HG03060 (cell line): ENCODE data around the gene MTA2.
"Not testable (repeated sequence)": the region's sequence is repeated elsewhere in the genome, so short reads cannot be mapped to it uniquely, and the experiment has no call there.

Experiments
- ATAC-seq: cut with Tn5 transposase; IDR thresholded peaks from one replicate; pipeline ENCODE4 v1.9.1; 2021; ENCODE audit warnings: low read depth, moderate number of reproducible peaks; ENCODE audit not compliant: unreplicated experiment

MTA2 gene

GRCh38 chr11:62601372-62602140, at the start of gene MTA2:
TSS of gene MTA2 (minus strand) at chr11:62601865. CDS start at chr11:62601450, 415 bp downstream.
- peak; percentile 66 for ATAC-seq

DNA sequence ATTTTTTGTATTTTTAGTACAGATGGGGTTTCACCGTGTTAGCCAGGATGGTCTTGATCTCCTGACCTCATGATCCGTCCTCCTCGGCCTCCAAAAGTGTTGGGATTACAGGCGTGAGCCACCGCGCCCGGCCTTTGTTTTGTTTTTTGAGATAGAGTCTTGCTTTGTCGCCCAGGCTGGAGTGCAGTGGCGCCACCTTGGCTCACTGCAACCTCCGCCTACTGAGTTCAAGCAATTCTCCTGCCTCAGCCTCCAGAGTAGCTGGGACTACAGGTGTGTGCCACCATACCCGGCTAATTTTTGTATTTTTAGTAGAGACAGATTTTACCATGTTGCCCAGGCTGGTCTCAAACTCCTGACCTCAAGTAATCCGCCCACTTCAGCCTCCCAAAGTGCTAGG, 48.6 kb upstream of the MTA2 start:
- ATAC-seq = not testable (repeated sequence)

GRCh38 chr11:62649486-62649885, 47.8 kb upstream of the MTA2 start:
- no peak for ATAC-seq

GRCh38 chr11:62648967-62649364, 47.3 kb upstream of the MTA2 start:
- ATAC-seq = no peak

DNA sequence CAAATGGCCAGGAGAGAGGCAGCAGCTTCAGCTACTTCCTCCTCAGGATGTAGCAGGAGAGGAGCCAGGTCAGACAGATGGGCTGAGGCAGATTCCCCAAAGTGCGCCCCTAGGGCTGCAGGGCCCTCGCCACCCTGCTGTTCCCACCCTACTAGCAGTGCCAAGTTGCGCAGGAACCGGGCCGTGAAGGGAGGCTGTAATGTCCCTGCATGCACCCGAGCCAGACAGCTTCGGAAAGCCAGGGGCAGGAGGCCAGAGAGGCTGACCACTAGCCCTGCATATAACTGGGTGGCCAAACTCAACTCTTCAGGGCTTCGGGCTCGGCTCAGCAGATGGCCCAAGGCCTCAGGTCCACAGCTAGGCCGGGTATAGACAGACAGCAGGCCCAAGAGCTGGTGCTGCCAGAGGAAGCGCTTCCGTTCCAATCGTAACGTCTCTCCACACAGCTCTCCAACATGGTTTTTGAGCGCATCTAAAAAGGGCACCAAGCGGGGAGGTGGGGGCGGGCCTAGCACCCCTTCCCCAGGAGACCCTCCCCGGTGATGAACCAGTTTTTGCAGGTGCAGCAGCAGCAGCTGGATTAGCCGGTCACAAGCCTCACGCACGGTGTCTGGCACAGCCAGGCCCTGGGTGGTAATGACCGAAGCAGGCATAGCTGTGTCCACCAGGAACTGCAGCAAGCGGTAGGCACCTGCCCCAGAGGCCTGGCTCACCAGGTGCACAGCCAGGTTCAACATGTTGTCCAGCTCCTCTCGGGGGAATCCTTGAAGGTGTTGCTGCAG, 46.7 kb upstream of the MTA2 start:
- ATAC-seq = no peak

DNA sequence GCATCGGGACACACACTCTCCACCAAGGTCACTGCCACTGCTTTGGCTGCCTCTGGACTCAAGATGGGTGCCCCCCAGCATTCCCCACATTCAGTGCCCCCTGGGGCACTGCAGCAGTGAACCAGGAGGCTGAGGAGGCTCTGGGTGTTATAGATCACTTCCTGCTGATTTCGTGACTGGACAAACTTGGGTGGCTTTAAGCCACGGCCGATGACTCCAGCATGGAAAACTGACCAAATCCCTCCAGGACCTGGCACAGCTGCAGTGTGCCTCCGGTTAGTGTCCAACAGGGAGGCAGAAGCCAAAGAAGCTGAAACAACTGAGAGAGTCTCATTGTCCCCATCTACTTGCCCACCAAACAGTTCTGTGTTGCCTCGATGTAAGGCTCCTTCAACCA, 45.9 kb upstream of the MTA2 start:
- no peak for ATAC-seq

GRCh38 chr11:62646825-62647608, 45.4 kb upstream of the MTA2 start:
- ATAC-seq = no peak

- peak; percentile 69 for ATAC-seq
Measured at GRCh38 chr11:62645946-62646824, 44.5 kb upstream of the MTA2 start, which contains the start of gene GANAB. TSS of gene GANAB (minus strand) at chr11:62646613. CDS start at chr11:62646599, 14 bp downstream.

DNA sequence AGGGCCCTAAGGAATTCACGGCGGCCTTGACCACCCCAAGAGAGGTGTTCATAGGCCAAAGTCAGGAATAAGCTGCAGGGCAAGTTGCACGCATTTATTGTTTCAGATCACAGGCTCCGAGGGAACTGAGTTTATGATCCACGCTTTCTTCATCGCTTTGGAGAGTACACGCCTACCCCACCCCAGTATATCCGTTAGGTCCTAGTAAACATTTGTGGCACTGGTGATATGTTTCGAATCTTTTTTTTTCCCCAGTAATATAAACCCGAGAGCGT, 43.9 kb upstream of the MTA2 start:
- ATAC-seq = no peak

DNA sequence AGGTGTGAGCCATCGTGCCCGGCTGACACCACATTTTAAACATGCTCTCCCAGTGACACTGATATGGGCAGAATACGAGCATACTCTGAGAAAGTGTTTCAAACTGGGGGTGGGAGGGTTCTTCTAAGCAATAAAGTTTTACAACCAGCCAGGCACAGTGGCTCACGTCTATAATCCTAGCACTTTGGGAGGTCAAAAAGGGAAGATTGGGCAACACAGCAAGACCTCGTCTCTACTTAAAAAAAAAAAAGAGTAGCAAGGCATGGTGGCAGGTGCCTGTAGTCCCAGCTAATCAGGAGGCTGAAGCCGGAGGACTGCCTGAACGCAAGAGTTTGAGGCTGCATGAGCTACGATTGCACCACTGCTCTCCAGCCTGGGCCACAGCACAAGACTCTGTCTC, 42.6 kb upstream of the MTA2 start:
- no peak for ATAC-seq

GRCh38 chr11:62632492-62632891, 30.8 kb upstream of the MTA2 start:
- ATAC-seq = no peak

DNA sequence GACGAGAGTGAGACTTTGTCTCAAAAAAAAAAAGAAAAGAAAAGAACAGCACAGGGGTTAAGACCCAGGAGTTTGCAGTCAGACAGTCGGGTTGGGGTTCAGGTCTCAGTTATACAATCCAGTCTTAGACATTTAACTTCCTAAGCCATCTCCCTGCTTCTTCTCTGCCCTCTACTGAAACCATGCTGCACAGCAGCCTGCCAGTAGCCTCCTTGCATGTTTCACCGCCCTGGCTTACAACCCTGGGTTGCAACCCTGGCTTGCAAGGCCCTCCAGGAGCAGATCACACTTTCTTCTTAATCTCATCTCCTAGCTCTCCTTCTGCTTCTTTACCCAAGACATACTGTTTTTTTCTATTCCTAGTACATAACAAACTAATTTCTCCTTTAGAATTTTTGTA, 26.0 kb upstream of the MTA2 start:
- ATAC-seq = no peak

GRCh38 chr11:62622476-62623089, 20.9 kb upstream of the MTA2 start:
- no peak for ATAC-seq

DNA sequence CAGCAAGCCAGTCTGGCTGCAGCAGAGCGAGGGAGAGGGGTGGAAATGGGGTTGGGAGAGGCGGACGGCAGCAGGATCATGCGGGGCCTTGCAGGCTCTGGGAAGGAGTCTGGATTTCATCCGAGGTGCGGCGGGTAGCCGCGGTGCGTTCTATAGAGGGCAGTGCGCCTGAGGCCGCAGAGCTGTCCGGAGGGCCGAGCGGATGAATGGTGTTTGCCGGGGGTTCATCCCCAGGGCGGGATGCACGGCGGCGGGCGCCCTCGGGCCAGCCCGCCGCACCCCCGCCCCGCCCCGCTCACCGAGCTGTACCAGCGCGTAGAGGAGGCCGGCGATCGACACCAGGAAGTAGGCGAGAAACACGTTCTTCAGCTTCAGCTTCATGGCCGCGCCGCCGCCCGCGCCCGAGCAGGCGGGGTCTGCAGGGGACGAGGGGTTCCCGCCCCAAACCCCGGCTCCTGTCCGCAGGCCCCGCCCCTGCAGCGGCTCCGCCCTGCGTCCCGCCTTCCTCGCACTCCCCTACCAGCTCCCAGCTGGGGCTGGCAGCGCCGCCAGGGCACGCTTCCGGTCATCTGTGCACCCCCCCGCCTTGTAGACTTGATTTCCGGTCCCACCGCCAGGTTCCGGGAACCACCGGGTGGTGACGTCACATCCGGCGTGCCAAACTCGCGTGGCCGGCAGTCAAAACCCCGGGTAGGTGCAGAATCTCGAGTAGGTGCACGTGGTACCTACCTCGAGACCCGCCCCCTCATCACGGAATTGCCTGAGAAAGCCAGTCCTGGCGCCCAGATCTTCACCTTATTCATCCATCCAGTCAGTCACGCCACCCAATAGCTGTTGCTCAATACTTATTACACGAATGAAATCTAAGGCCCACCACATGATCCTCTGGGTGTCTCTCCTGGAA, 20.2 kb upstream of the MTA2 start, which contains the start of gene B3GAT3:
Gene B3GAT3 (minus strand): TSS at position 420 of the 904 bp plus-strand sequence. CDS start 39 bp downstream, at position 381.
- ATAC-seq = peak; percentile 70

DNA sequence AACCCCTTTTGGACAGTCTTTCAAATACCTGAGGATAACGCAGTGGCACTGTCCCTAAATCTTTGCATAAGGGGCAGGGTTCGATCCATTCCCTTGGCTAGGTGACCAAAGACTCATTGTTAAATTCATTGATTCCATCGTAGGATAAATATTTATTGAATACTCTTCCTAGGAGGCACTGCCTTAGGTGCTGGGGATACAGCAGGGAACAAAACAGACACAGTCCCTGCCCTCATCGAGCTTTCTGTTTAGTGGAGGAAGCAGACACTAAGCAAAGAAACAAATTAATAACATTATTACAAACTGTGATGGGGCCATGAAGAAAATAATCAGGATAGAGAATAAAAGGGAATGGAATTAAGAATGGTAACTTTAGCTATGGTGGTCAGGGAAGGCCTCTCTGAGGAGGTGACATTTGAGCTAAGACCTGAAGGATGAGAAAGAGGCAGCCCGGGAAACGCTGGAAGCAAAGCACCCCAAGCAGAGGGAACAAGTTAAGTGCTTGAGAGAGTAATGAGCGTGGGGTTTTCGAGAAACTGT, 19.4 kb upstream of the MTA2 start:
- no peak for ATAC-seq

DNA sequence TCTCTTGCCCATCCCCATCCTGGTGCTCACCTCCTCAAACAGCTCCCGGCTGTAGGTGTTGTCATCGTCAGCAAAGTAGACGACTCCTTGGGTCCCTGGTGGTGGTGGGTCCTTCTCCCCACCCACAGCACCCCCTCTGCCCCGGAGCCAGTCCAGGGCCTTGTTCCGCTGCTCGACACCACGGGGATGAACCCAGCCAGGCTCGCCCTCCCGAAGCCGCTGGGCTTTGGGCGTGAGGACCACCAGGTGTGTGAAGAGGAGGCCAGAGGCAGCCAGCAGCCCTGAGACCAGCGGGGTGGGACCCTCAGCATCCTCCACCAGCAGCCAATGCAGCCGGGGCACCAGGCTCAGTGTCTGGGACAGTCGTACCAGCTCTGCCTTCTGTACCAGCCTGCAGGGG, 15.3 kb upstream of the MTA2 start:
- ATAC-seq = not testable (repeated sequence)

- no peak for ATAC-seq
Measured at GRCh38 chr11:62615521-62615920, 13.9 kb upstream of the MTA2 start.

- no peak for ATAC-seq
Measured at GRCh38 chr11:62614275-62614674, 12.6 kb upstream of the MTA2 start.
